H1 (cell line): ENCODE measurements around the gene BBS5. TPM values are rescaled to one million over a fixed set of nuclear protein-coding genes. Genes with fewer than 3 reads are reported as not detected.

Experiments
- CTCF ChIA-PET: fragments of 300-600 bp; sonication (Branson Sonifier 250); formaldehyde crosslinking; loops from one replicate; lab custom pipeline; 2021; ENCODE audit not compliant: partially characterized antibody; lab: Charles Lee
- POLR2A ChIA-PET: fragments of 300-600 bp; sonication (Branson Sonifier 250); formaldehyde crosslinking; loops from one replicate; lab custom pipeline; 2021; ENCODE audit warnings: inconsistent platforms; ENCODE audit not compliant: partially characterized antibody; lab: Charles Lee
- DNase-seq, 2 experiments: peaks; one replicate each; pipeline versions ENCODE4 v3.0.0 to v3.0.0-alpha.2; 2010 to 2022; ENCODE audit warnings: low spot score in 2 of 2, low read depth in 1 of 2, mixed read lengths in 1 of 2
- FAIRE-seq: peaks from 2 replicates; lab custom pipeline; 2011; peaks lifted over from hg19 to GRCh38; lab: Jason Lieb, UNC
- H2AFZ ChIP-seq: 2 replicates; pipeline ENCODE4 v1.8.1; 2012; ENCODE audit warnings: low read length, inconsistent platforms
- H2AK5ac ChIP-seq: 2 replicates; pipeline ENCODE4 v1.6.1; 2013; ENCODE audit warnings: low read depth, low read length
- H2BK120ac ChIP-seq: replicated peaks from 2 replicates; pipeline ENCODE3; 2013; ENCODE audit warnings: low read depth, low read length, inconsistent platforms
- H2BK12ac ChIP-seq: 2 replicates; pipeline ENCODE4 v1.6.1; 2013; ENCODE audit warnings: low read depth, low read length
- H2BK15ac ChIP-seq: 2 replicates; pipeline ENCODE4 v1.6.1; 2013; ENCODE audit warnings: low read length
- H2BK20ac ChIP-seq: 2 replicates; pipeline ENCODE4 v1.6.1; 2013; ENCODE audit warnings: low read length
- H2BK5ac ChIP-seq: 2 replicates; pipeline ENCODE4 v1.6.1; 2013; ENCODE audit warnings: low read depth, low read length
- H3K14ac ChIP-seq: 2 replicates; pipeline ENCODE4 v1.6.1; 2013; ENCODE audit warnings: inconsistent platforms; ENCODE audit not compliant: insufficient read length
- H3K18ac ChIP-seq: 2 replicates; pipeline ENCODE4 v1.6.1; 2013; ENCODE audit warnings: low read length; ENCODE audit errors: extremely low read depth
- H3K23ac ChIP-seq: 2 replicates; pipeline ENCODE4 v1.6.1; 2013; ENCODE audit warnings: inconsistent platforms; ENCODE audit not compliant: insufficient read length
- H3K23me2 ChIP-seq: 2 replicates; pipeline ENCODE4 v1.6.1; 2013; ENCODE audit warnings: low read depth, low read length
- H3K27ac ChIP-seq: 2 replicates; pipeline ENCODE4 v1.6.1; 2011; ENCODE audit warnings: low read depth, low read length, inconsistent platforms
- H3K27me3 ChIP-seq, 4 experiments: replicated peaks in 1 of 4; 1 replicate in 1 of 4; 2 replicates in 3 of 4; pipeline versions ENCODE4 v1.6.1 to v1.8.1; 2011 to 2013; ENCODE audit warnings: low read length in 3 of 4, mild to moderate bottlenecking in 3 of 4, inconsistent platforms in 2 of 4, mixed read lengths in 2 of 4, moderate library complexity in 1 of 4; ENCODE audit not compliant: control insufficient read depth in 3 of 4, insufficient read depth in 3 of 4; ENCODE audit errors: extremely low read depth in 1 of 4
- H3K36me3 ChIP-seq, 4 experiments: 2 replicates each; pipeline versions ENCODE4 v1.6.1 to v1.8.1; 2011 to 2013; ENCODE audit warnings: mild to moderate bottlenecking in 4 of 4, low read length in 3 of 4, moderate library complexity in 2 of 4, control low read depth in 1 of 4, inconsistent platforms in 1 of 4; ENCODE audit not compliant: insufficient read depth in 4 of 4, control insufficient read depth in 2 of 4
- H3K4ac ChIP-seq: replicated peaks from 2 replicates; pipeline ENCODE3; 2013; ENCODE audit warnings: low read length, low read depth, mixed read lengths, inconsistent platforms; ENCODE audit not compliant: insufficient read length
- H3K4me1 ChIP-seq, 4 experiments: replicated peaks in 1 of 4; 1 replicate in 1 of 4; 2 replicates in 3 of 4; pipeline versions ENCODE4 v1.6.1 to v1.8.1; 2011 to 2013; ENCODE audit warnings: low read length in 3 of 4, inconsistent platforms in 2 of 4, mixed read lengths in 1 of 4; ENCODE audit not compliant: insufficient read depth in 4 of 4, control insufficient read depth in 3 of 4
- H3K4me2 ChIP-seq, 2 experiments: 2 replicates each; pipeline versions ENCODE4 v1.6.1 to v1.8.1; 2011 to 2013; ENCODE audit warnings: low read depth in 2 of 2, low read length in 2 of 2, control low read depth in 1 of 2, inconsistent platforms in 1 of 2, mild to moderate bottlenecking in 1 of 2; ENCODE audit not compliant: insufficient read depth in 1 of 2
- H3K4me3 ChIP-seq, 4 experiments: fragments of 200-600, 300-600 bp in 1 of 4; sonication (generic), shearing (Covaris generic), sonication (Bioruptor Twin) in 1 of 4; 2 replicates each; pipeline versions ENCODE4 v1.5.1 to v1.8.1; 2011 to 2016; ENCODE audit warnings: low read length in 4 of 4, low read depth in 3 of 4, control low read depth in 2 of 4, inconsistent platforms in 2 of 4, mild to moderate bottlenecking in 2 of 4, mixed read lengths in 1 of 4, moderate library complexity in 1 of 4; ENCODE audit not compliant: insufficient read depth in 2 of 4; ENCODE audit errors: extremely low read depth in 1 of 4
- H3K56ac ChIP-seq: replicated peaks from 2 replicates; pipeline ENCODE3; 2013; ENCODE audit warnings: low read depth, mild to moderate bottlenecking, mixed read lengths, low read length, inconsistent platforms; ENCODE audit not compliant: insufficient read length
- H3K79me1 ChIP-seq: 2 replicates; pipeline ENCODE4 v1.6.1; 2013; ENCODE audit warnings: low read depth, low read length, control low read depth
- H3K79me2 ChIP-seq, 2 experiments: 2 replicates each; pipeline versions ENCODE4 v1.6.1 to v1.8.1; 2012 to 2013; ENCODE audit warnings: low read length in 2 of 2, mild to moderate bottlenecking in 2 of 2, inconsistent platforms in 1 of 2; ENCODE audit not compliant: insufficient read depth in 2 of 2, control insufficient read depth in 1 of 2
- H3K9ac ChIP-seq, 4 experiments: replicated peaks in 1 of 4; 1 replicate in 1 of 4; 2 replicates in 3 of 4; pipeline versions ENCODE4 v1.6.1 to v1.8.1; 2011 to 2013; ENCODE audit warnings: low read depth in 3 of 4, low read length in 3 of 4, control low read depth in 2 of 4, mild to moderate bottlenecking in 2 of 4, moderate library complexity in 2 of 4, inconsistent platforms in 1 of 4; ENCODE audit errors: extremely low read depth in 1 of 4
- H3K9me3 ChIP-seq, 2 experiments: 2 replicates each; pipeline versions ENCODE4 v1.6.1 to v1.8.1; 2012 to 2013; ENCODE audit warnings: mild to moderate bottlenecking in 2 of 2, moderate library complexity in 2 of 2, control low read depth in 1 of 2, inconsistent platforms in 1 of 2, low read depth in 1 of 2, low read length in 1 of 2, mixed read lengths in 1 of 2; ENCODE audit not compliant: insufficient read depth in 2 of 2
- H4K20me1 ChIP-seq, 2 experiments: replicated peaks in 1 of 2; 2 replicates each; pipeline versions ENCODE3 to v1.8.1; 2011 to 2013; ENCODE audit warnings: inconsistent platforms in 2 of 2, low read length in 2 of 2, mild to moderate bottlenecking in 1 of 2; ENCODE audit not compliant: insufficient read depth in 2 of 2, control insufficient read depth in 1 of 2
- H4K5ac ChIP-seq: 2 replicates; pipeline ENCODE4 v1.6.1; 2013; ENCODE audit warnings: low read length, low read depth, mixed read lengths, inconsistent platforms; ENCODE audit not compliant: insufficient read length
- H4K8ac ChIP-seq: 2 replicates; pipeline ENCODE4 v1.8.0; 2013; ENCODE audit warnings: mild to moderate bottlenecking, moderate library complexity, low read length, inconsistent platforms; ENCODE audit not compliant: insufficient read depth; ENCODE audit errors: extremely low read depth
- H4K91ac ChIP-seq: replicated peaks from 2 replicates; pipeline ENCODE3; 2013; ENCODE audit warnings: low read length, mixed read lengths, inconsistent platforms; ENCODE audit not compliant: insufficient read length
- RFX5 ChIP-seq: IDR thresholded peaks from 2 replicates; pipeline ENCODE4 v1.6.1; 2011; ENCODE audit warnings: low read depth, low read length, improper control_type of control experiment, borderline replicate concordance
- TEAD4 ChIP-seq: IDR thresholded peaks from 2 replicates; pipeline ENCODE4 v1.6.1; 2012; ENCODE audit warnings: low read depth, low read length, inconsistent platforms, mixed read lengths
- WGBS, 2 experiments: shearing (Covaris generic) in 1 of 2; methylation state at CpG; one replicate each; pipeline versions ENCODE4 v1.1.6 to v1.1.7; 2013 to 2015; ENCODE audit warnings: low lambda C conversion rate in 2 of 2, mixed read lengths in 2 of 2, inconsistent platforms in 1 of 2, low coverage in 1 of 2, missing lambda C conversion rate in 1 of 2; ENCODE audit not compliant: insufficient replicate concordance in 2 of 2, insufficient coverage in 1 of 2, insufficient read length in 1 of 2; ENCODE audit errors: extremely low coverage in 1 of 2, missing lambda C conversion rate in 1 of 2; 5-methylcytosine and 5-hydroxymethylcytosine counted together
- polyA plus RNA-seq, 7 experiments: library from polyadenylated mRNA; depleted of rRNA in 3 of 7; stranded (reverse) in 5 of 7; unstranded in 2 of 7; fragments of >200 nt in 5 of 7; fragments of 200-250 nt in 2 of 7; gene quantifications; 1 replicate in 5 of 7; 2 replicates in 1 of 7; 4 replicates in 1 of 7; pipeline versions ENCODE4 v1.2.1 to v1.2.3, GENCODE V29; 2011 to 2013; ENCODE audit warnings: missing spikeins in 2 of 7, mixed read lengths in 2 of 7
- total RNA-seq: library from RNA; stranded (reverse); fragmentation: NEBNext Ultra II Directional; extraction: Animal tissue kit (Norgen Biotek cat#: 25700); gene quantifications from 2 replicates; pipeline ENCODE4 v1.2.1, GENCODE V29; 2021

Gene BBS5
- total and polyA plus RNA-seq, 2 of the 8 experiments (the other 6 are each of a cell fraction or from before 2014, with no cell fraction given): 0.20 to 0.36 TPM

- H2BK15ac ChIP-seq: no peak overlapping the region
- H4K20me1 ChIP-seq: no peaks in the 10 kb centered on the region
- 77% methylated on average over 3 of the region's 3 CpGs; no CpG with 5 or more reads in 1 of the 2 experiments for WGBS, 2 experiments
- no peak overlapping the region for H2AFZ ChIP-seq
- no peaks in the 10 kb centered on the region for H3K4me1 ChIP-seq
- no peak overlapping the region for H2BK20ac ChIP-seq
- no peak overlapping the region for H2BK120ac ChIP-seq
- no peak overlapping the region for H4K91ac ChIP-seq
- H3K23me2 ChIP-seq: no peaks in the 10 kb centered on the region
- no peaks in the 10 kb centered on the region for H3K79me1 ChIP-seq
- CTCF ChIA-PET: no interaction called here
- no peaks in the 10 kb centered on the region for H3K79me2 ChIP-seq
- FAIRE-seq (no peak), DNase-seq (no peak)
- H2BK5ac ChIP-seq: no peak overlapping the region
- no peak overlapping the region for H2BK12ac ChIP-seq
- no peak overlapping the region for H3K56ac ChIP-seq
- H3K9ac ChIP-seq: no peak overlapping the region
- H3K27me3 ChIP-seq: no peaks in the 10 kb centered on the region
- no peak overlapping the region for H4K5ac ChIP-seq
- no peak overlapping the region for H3K23ac ChIP-seq
- H3K4me3 ChIP-seq: no peak overlapping the region
- TF ChIP-seq RFX5 (no peak), TEAD4 (no peak)
- H3K18ac ChIP-seq: no peak overlapping the region
- H3K4ac ChIP-seq: no peak overlapping the region
- no peak overlapping the region for H3K27ac ChIP-seq
- H2AK5ac ChIP-seq: no peak overlapping the region
- POLR2A ChIA-PET: no interaction called here
- H3K36me3 ChIP-seq: no peaks in the 10 kb centered on the region
- no peak overlapping the region for H3K4me2 ChIP-seq
- peaks cover 3 to 11% of the 10 kb centered on the region in 2 experiments; a peak in 1 of 4 replicates for H3K9me3 ChIP-seq
- no peak overlapping the region for H3K14ac ChIP-seq
- no peak overlapping the region for H4K8ac ChIP-seq
Observed at GRCh38 chr2:169448316-169448715, 31.0 kb upstream of the BBS5 start.
